ENCODE results near the gene CACTIN. TPM values are rescaled to one million over a fixed set of nuclear protein-coding genes. Genes with fewer than 3 reads are reported as not detected.

CACTIN gene
- total RNA-seq, 4 donors from 2014 or later = 14.4 to 31.1 (median 22.5) TPM

GRCh38 chr19:3604227-3604986 is 22.2 kb downstream of the CACTIN start:
- DNase-seq (ENCODE audit: low spot score) = no peak
- no peak for TF ChIP-seq CTCF (IDR thresholded peaks at IDR 0.05)
- no peak for ATAC-seq (ENCODE audit: low FRiP score)

GRCh38 chr19:3603121-3603811 is 23.3 kb downstream of the CACTIN start:
- no peak for ATAC-seq (ENCODE audit: low FRiP score)
- DNase-seq (ENCODE audit: low spot score) = no peak
- TF ChIP-seq CTCF (IDR thresholded peaks at IDR 0.05) = no peak

GRCh38 chr19:3601021-3601420 is 25.6 kb downstream of the CACTIN start:
- no peak for TF ChIP-seq CTCF (IDR thresholded peaks at IDR 0.05)
- DNase-seq (ENCODE audit: low spot score) (no peak), ATAC-seq (ENCODE audit: low FRiP score) (no peak)

- ATAC-seq (ENCODE audit: low FRiP score) = no peak
- no peak for DNase-seq (ENCODE audit: low spot score)
- no peak for TF ChIP-seq CTCF (IDR thresholded peaks at IDR 0.05)
Measured at GRCh38 chr19:3599776-3600187, 26.8 kb downstream of the CACTIN start.

- TF ChIP-seq CTCF (IDR thresholded peaks at IDR 0.05) = no peak
- ATAC-seq (ENCODE audit: low FRiP score) = no peak
Measured at GRCh38 chr19:3595521-3596061, 31.0 kb downstream of the CACTIN start.

GRCh38 chr19:3593156-3593555 is 33.4 kb downstream of the CACTIN start:
- no peak for TF ChIP-seq CTCF (IDR thresholded peaks at IDR 0.05)
- DNase-seq (ENCODE audit: low spot score) (no peak), ATAC-seq (ENCODE audit: low FRiP score) (no peak)

More at GRCh38 chr19:3595521-3596061, 31.0 kb downstream of the CACTIN start:
- DNase-seq (ENCODE audit: low spot score) = no peak

All from omental fat pad (tissue), 4 donors.